CD14-positive monocyte (primary cell): ENCODE data around the gene COMP. TPM values are rescaled to one million over a fixed set of nuclear protein-coding genes. Genes with fewer than 3 reads are reported as not detected.
A peak's percentile ranks its signal among the peaks of the same experiment; 100 is the strongest.

Experiments
- DNase-seq, 3 donors: peaks; one replicate each; pipeline ENCODE4 v3.0.0-alpha.2; 2011 to 2022
- H2AFZ ChIP-seq: 2 replicates; pipeline ENCODE4 v1.6.0; 2012; ENCODE audit warnings: mild to moderate bottlenecking, low read depth, low read length, inconsistent platforms; ENCODE audit not compliant: insufficient read depth, poor library complexity, severe bottlenecking
- H3K27ac ChIP-seq, 2 donors: 1 replicate in 1 of 2; 2 replicates in 1 of 2; pipeline ENCODE4 v1.5.1; 2012 to 2013; ENCODE audit warnings: low read length in 2 of 2, control low read depth in 1 of 2, inconsistent platforms in 1 of 2, low read depth in 1 of 2, mild to moderate bottlenecking in 1 of 2
- H3K27me3 ChIP-seq, 2 donors: one replicate each; pipeline versions ENCODE4 v1.6.0 to v1.6.1; 2011 to 2013; ENCODE audit warnings: low read length in 2 of 2; ENCODE audit not compliant: control insufficient read depth in 2 of 2, insufficient read depth in 2 of 2
- H3K36me3 ChIP-seq, 2 donors: replicated peaks in 1 of 2; 1 replicate in 1 of 2; 2 replicates in 1 of 2; pipeline versions ENCODE4 v1.5.1 to v1.6.1; 2012 to 2013; ENCODE audit warnings: low read length in 2 of 2, control low read depth in 1 of 2, inconsistent platforms in 1 of 2, mild to moderate bottlenecking in 1 of 2; ENCODE audit not compliant: insufficient read depth in 2 of 2, control insufficient read depth in 1 of 2
- H3K4me1 ChIP-seq, 2 donors: 1 replicate in 1 of 2; 2 replicates in 1 of 2; pipeline versions ENCODE4 v1.5.1 to v1.6.1; 2012 to 2013; ENCODE audit warnings: low read length in 2 of 2, control low read depth in 1 of 2, inconsistent platforms in 1 of 2, mild to moderate bottlenecking in 1 of 2, moderate library complexity in 1 of 2; ENCODE audit not compliant: insufficient read depth in 2 of 2, control insufficient read depth in 1 of 2
- H3K4me2 ChIP-seq: replicated peaks from 2 replicates; pipeline ENCODE3; 2012; ENCODE audit warnings: low read length, moderate library complexity, mild to moderate bottlenecking; ENCODE audit not compliant: poor library complexity, severe bottlenecking; ENCODE audit errors: extremely low read depth
- H3K4me3 ChIP-seq, 3 experiments: fragments of 200-600 bp in 1 of 3; sonication (generic) in 1 of 3; replicated peaks in 1 of 3; 1 replicate in 2 of 3; 2 replicates in 1 of 3; pipeline ENCODE4 v1.5.1; 2011 to 2013; ENCODE audit warnings: low read length in 3 of 3, mild to moderate bottlenecking in 3 of 3, control low read depth in 2 of 3, low read depth in 2 of 3, inconsistent platforms in 1 of 3, moderate library complexity in 1 of 3
- H3K79me2 ChIP-seq: 2 replicates; pipeline ENCODE4 v1.6.0; 2012; ENCODE audit warnings: mild to moderate bottlenecking, control low read depth, inconsistent platforms, low read length, moderate library complexity; ENCODE audit not compliant: insufficient read depth
- H3K9ac ChIP-seq: 2 replicates; pipeline ENCODE4 v1.6.0; 2017; ENCODE audit warnings: low read length, mild to moderate bottlenecking; ENCODE audit not compliant: insufficient read depth, poor library complexity, severe bottlenecking
- H3K9me3 ChIP-seq, 2 donors: replicated peaks in 1 of 2; 1 replicate in 1 of 2; 2 replicates in 1 of 2; pipeline versions ENCODE4 v1.5.1 to v1.6.1; 2012 to 2013; ENCODE audit warnings: low read length in 2 of 2, control low read depth in 1 of 2; ENCODE audit not compliant: control insufficient read depth in 1 of 2, insufficient read depth in 1 of 2
- H4K20me1 ChIP-seq: 2 replicates; pipeline ENCODE4 v1.6.0; 2012; ENCODE audit warnings: mild to moderate bottlenecking, low read length, control low read depth, moderate library complexity; ENCODE audit not compliant: insufficient read depth
- H3K27ac Mint-ChIP-seq, 7 donors: one replicate each; pipeline ENCODE4 v1.8.0; 2020; ENCODE audit warnings: mild to moderate bottlenecking in 7 of 7, mixed read lengths in 7 of 7, moderate library complexity in 6 of 7, inconsistent platforms in 2 of 7
- H3K27me3 Mint-ChIP-seq, 3 donors: one replicate each; pipeline ENCODE4 v1.8.0; 2021 to 2022; ENCODE audit warnings: low read depth in 3 of 3, mild to moderate bottlenecking in 3 of 3, mixed read lengths in 3 of 3, moderate library complexity in 3 of 3, inconsistent platforms in 1 of 3
- H3K36me3 Mint-ChIP-seq, 2 donors: one replicate each; pipeline ENCODE4 v1.8.0; 2020; ENCODE audit warnings: mixed read lengths in 2 of 2, inconsistent platforms in 1 of 2, mild to moderate bottlenecking in 1 of 2
- H3K4me1 Mint-ChIP-seq: one replicate; pipeline ENCODE4 v1.8.0; 2020; ENCODE audit warnings: mild to moderate bottlenecking, mixed read lengths
- H3K4me3 Mint-ChIP-seq, 2 donors: one replicate each; pipeline ENCODE4 v1.8.0; 2020; ENCODE audit warnings: mild to moderate bottlenecking in 2 of 2, mixed read lengths in 2 of 2, moderate library complexity in 1 of 2
- H3K9me3 Mint-ChIP-seq, 7 donors: one replicate each; pipeline ENCODE4 v1.8.0; 2020 to 2022; ENCODE audit warnings: mixed read lengths in 7 of 7, mild to moderate bottlenecking in 6 of 7, moderate library complexity in 6 of 7, inconsistent platforms in 2 of 7
- WGBS: methylation state at CpG from one replicate; pipeline ENCODE4 v1.1.5; 2013; ENCODE audit warnings: missing lambda C conversion rate; ENCODE audit not compliant: insufficient coverage; 5-methylcytosine and 5-hydroxymethylcytosine counted together
- intact Hi-C, 2 donors: fragments of 100-400 bp; cut with micrococcal nuclease; formaldehyde crosslinking; loops; one replicate each; pipeline versions ENCODE4 v1.15.0 to v1.15.1; 2023
- polyA plus RNA-seq, 3 donors: library from polyadenylated mRNA; depleted of rRNA in 1 of 3; unstranded in 2 of 3; stranded (reverse) in 1 of 3; fragments of 300-500 nt in 2 of 3; fragments of >200 nt in 1 of 3; fragmentation: Illumina TruSeq in 2 of 3; gene quantifications; 1 replicate in 2 of 3; 2 replicates in 1 of 3; pipeline ENCODE4 v1.2.3, GENCODE V29; 2012 to 2021
- TF ChIP-seq, protein P1 (sequence below): fragments of 200-600 bp; IDR thresholded peaks from one replicate; pipeline ENCODE4 v1.8.0; 2022; ENCODE audit warnings: antibody characterized with exemption, mild to moderate bottlenecking

Gene COMP
- polyA plus RNA-seq, 3 donors, result not detected

DNA sequence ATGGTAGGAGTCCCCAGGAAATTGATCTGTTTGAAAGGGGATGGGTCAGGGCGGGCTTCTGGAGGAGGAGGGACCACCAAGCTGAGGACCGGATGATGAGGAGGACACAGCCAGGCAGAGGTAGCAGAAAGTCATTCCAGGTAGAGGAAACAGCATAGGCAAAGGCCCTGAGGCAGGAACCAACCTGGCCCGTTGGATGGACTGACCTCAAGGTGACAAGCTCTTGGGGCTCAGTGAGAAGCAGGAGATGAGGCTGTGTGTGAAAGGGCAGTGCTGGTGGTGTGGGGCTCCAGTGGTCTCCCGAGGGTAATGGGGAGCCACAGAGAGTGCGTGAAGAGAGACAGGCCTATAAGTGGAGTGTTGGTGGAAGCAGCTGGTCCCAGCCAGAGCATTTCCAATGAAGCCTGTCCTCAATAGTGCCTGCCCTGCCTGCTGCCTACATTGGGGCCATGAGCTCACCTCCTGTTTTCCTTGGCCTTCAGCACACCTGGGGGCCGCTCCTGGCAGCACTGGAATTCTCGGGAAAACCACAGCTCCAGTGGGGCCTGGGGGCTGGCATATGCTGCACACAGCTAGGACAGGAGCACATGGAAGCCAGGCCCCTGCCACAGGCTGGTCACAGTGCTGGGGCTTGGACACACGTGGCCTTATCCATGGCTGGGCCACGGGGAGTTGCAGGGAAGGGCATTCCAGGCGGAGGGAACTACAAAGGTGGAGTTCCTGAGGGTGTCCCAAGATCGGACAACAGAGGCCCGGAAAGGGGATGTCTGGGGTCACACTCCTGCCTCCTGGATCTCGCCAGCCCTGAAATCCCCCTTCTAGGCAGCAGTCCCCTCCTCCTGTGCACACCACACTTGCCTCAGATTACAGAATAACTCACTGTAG lies 2.3 kb upstream of the COMP start:
- Mint-ChIP-seq H3K36me3 (peaks cover 5 to 9% of the 10 kb centered on the region in 2 donors), H3K4me3 (peak overlapping the region in 1 of 2 donors; percentile 71), H3K27ac (peak overlapping the region in 1 of 7 donors; percentile 52), H3K9me3 (peaks cover 0 to 28% (median 13%) of the 10 kb centered on the region in 7 donors), H3K4me1 (peaks cover 23% of the 10 kb centered on the region), H3K27me3 (peaks cover 87 to 96% (median 90%) of the 10 kb centered on the region in 3 donors)
- 86% methylated on average over 11 of the region's 13 CpGs for WGBS
- peaks cover 45 to 86% of the 10 kb centered on the region in 2 donors for H3K27me3 ChIP-seq
- no peak overlapping the region for H3K4me3 ChIP-seq
- no peak overlapping the region for H2AFZ ChIP-seq
- H3K9me3 ChIP-seq, result peaks cover 0 to 12% of the 10 kb centered on the region in 2 donors
- no peak for DNase-seq
- TF ChIP-seq, protein P1, sequence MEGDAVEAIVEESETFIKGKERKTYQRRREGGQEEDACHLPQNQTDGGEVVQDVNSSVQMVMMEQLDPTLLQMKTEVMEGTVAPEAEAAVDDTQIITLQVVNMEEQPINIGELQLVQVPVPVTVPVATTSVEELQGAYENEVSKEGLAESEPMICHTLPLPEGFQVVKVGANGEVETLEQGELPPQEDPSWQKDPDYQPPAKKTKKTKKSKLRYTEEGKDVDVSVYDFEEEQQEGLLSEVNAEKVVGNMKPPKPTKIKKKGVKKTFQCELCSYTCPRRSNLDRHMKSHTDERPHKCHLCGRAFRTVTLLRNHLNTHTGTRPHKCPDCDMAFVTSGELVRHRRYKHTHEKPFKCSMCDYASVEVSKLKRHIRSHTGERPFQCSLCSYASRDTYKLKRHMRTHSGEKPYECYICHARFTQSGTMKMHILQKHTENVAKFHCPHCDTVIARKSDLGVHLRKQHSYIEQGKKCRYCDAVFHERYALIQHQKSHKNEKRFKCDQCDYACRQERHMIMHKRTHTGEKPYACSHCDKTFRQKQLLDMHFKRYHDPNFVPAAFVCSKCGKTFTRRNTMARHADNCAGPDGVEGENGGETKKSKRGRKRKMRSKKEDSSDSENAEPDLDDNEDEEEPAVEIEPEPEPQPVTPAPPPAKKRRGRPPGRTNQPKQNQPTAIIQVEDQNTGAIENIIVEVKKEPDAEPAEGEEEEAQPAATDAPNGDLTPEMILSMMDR, result no peak
- intact Hi-C loops, result no loop called here
- H3K79me2 ChIP-seq, result no peaks in the 10 kb centered on the region
- no peaks in the 10 kb centered on the region for H4K20me1 ChIP-seq
- H3K36me3 ChIP-seq, result no peaks in the 10 kb centered on the region
- no peak overlapping the region for H3K4me2 ChIP-seq
- peaks cover 15 to 26% of the 10 kb centered on the region in 2 donors for H3K4me1 ChIP-seq
- no peak overlapping the region for H3K27ac ChIP-seq
- H3K9ac ChIP-seq, result no peak overlapping the region

DNA sequence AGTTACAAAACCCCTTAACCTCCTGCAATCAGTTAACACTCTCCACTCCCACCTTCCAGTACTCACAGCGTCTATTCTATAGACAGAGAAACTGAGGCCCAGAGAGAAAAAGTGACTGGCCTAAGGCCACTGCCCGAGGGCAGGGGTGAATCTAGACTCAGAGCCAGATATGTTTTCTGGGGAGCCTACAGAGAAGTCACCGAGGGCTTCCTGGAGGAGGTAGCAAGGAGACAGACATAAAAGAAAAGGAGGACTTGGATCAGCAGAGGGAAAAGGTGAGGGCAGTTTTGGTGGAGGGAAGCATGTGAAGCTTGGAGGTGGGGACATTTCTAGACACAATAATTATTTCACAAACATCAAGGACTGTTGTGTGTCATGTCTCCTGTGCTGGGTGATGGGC lies 1.6 kb upstream of the COMP start:
- H3K4me1 Mint-ChIP-seq, result peaks cover 30% of the 10 kb centered on the region
- peak overlapping the region in 1 of 2 donors; percentile 71 for H3K4me3 Mint-ChIP-seq
- no peak overlapping the region for H2AFZ ChIP-seq
- no peaks in the 10 kb centered on the region for H4K20me1 ChIP-seq
- H3K4me1 ChIP-seq, result peaks cover 15 to 33% of the 10 kb centered on the region in 2 donors
- H3K27me3 Mint-ChIP-seq, result peaks cover 89 to 96% (median 94%) of the 10 kb centered on the region in 3 donors
- intact Hi-C loops, result no loop called here
- H3K27me3 ChIP-seq, result peaks cover 45 to 90% of the 10 kb centered on the region in 2 donors
- H3K36me3 Mint-ChIP-seq, result peaks cover 5 to 9% of the 10 kb centered on the region in 2 donors
- H3K4me2 ChIP-seq, result no peak overlapping the region
- no peak overlapping the region for H3K9ac ChIP-seq
- H3K9me3 Mint-ChIP-seq, result peaks cover 0 to 34% (median 17%) of the 10 kb centered on the region in 7 donors
- 86% methylated on average over 1 of the region's 3 CpGs for WGBS
- H3K4me3 ChIP-seq, result no peak overlapping the region
- no peak overlapping the region for H3K27ac ChIP-seq
- DNase-seq, result no peak
- no peaks in the 10 kb centered on the region for H3K36me3 ChIP-seq
- H3K9me3 ChIP-seq, result peaks cover 0 to 14% of the 10 kb centered on the region in 2 donors
- H3K79me2 ChIP-seq, result no peaks in the 10 kb centered on the region
- TF ChIP-seq, protein P1, result no peak
- peak overlapping the region in 1 of 7 donors; percentile 52 for H3K27ac Mint-ChIP-seq
